ENCODE data around the gene MYH7.
"Not testable (repeated sequence)": the region's sequence is repeated elsewhere in the genome, so short reads cannot be mapped to it uniquely, and the experiment has no call there.

DNA sequence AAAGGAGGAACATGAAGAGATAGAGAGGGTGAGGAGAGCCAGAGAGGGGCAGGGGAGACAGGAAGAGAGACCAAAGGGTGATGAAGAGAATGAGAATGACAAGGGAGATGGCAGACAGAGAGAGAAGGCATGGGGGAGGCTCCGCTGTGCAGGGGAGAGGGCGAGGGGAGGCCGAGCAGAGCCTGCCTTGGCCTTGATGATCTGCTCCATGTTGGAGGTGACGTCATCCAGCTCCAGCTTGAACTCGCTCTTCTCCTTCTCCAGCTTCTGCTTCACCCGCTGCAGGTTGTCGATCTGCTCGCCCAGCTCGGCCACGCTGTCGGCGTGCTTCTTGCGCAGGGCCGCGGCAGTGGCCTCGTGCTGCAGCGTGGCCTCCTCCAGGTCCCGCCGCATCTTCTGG lies 45.6 kb downstream of the MYH7 start:
- TF ChIP-seq POLR2AphosphoS5 (IDR thresholded peaks at IDR 0.05; ENCODE audit: borderline replicate concordance, low read depth, low read length); EZH2 (IDR thresholded peaks at IDR 0.05): not testable (repeated sequence)

All from SK-N-MC (cell line).